Astrocyte of the spinal cord (primary cell): ENCODE measurements around the gene HUNK.
"Not testable (repeated sequence)": the region's sequence is repeated elsewhere in the genome, so short reads cannot be mapped to it uniquely, and the experiment has no call there.

Source experiments
- DNase-seq: peaks from one replicate; pipeline ENCODE4 v3.0.0; 2011; ENCODE audit warnings: low read depth, low spot score
- H3K4me3 ChIP-seq: 2 replicates; pipeline ENCODE4 v1.5.1; 2011; ENCODE audit warnings: low read depth, mild to moderate bottlenecking, low read length, moderate library complexity
- in situ Hi-C: cut with HindIII; loops from 2 replicates; pipeline ENCODE4 v1.10.0; 2017; ENCODE audit warnings: low sequenced_read_pairs
- TF ChIP-seq, protein P1 (sequence below): IDR thresholded peaks from 2 replicates; pipeline ENCODE4 v1.5.1; 2012; ENCODE audit warnings: low read depth, mild to moderate bottlenecking, low read length, inconsistent platforms

The HUNK gene

GRCh38 chr21:31866077-31866511 is 6.7 kb upstream of the HUNK start:
- H3K4me3 ChIP-seq, result no peak overlapping the region
- TF ChIP-seq, protein P1, sequence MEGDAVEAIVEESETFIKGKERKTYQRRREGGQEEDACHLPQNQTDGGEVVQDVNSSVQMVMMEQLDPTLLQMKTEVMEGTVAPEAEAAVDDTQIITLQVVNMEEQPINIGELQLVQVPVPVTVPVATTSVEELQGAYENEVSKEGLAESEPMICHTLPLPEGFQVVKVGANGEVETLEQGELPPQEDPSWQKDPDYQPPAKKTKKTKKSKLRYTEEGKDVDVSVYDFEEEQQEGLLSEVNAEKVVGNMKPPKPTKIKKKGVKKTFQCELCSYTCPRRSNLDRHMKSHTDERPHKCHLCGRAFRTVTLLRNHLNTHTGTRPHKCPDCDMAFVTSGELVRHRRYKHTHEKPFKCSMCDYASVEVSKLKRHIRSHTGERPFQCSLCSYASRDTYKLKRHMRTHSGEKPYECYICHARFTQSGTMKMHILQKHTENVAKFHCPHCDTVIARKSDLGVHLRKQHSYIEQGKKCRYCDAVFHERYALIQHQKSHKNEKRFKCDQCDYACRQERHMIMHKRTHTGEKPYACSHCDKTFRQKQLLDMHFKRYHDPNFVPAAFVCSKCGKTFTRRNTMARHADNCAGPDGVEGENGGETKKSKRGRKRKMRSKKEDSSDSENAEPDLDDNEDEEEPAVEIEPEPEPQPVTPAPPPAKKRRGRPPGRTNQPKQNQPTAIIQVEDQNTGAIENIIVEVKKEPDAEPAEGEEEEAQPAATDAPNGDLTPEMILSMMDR, result peak; percentile 91
- in situ Hi-C loops, result no loop called here
- DNase-seq, result peak; percentile 67

DNA sequence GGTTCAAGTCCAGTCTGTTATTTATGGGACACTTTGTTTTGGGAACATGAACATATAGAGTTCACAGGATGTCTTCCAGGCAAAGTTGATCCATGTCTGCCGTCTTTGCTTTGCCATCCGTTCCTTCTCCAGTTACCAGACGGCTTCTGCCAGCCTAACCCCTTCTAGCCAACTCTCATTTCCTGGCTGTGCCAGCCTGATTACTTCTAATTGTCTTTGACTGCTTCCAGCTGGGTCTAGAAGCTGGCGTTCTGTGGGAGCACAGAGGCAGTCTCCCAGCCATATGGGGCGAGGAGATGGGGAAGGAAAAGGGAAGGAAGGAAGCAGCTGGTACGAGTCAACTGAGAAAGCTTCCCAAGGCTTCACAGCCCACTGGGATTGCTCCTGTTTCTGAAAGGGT is 3.1 kb upstream of the HUNK start:
- in situ Hi-C loops, result no loop called here
- DNase-seq, result no peak
- no peak overlapping the region for H3K4me3 ChIP-seq
- TF ChIP-seq, protein P1, result no peak

DNA sequence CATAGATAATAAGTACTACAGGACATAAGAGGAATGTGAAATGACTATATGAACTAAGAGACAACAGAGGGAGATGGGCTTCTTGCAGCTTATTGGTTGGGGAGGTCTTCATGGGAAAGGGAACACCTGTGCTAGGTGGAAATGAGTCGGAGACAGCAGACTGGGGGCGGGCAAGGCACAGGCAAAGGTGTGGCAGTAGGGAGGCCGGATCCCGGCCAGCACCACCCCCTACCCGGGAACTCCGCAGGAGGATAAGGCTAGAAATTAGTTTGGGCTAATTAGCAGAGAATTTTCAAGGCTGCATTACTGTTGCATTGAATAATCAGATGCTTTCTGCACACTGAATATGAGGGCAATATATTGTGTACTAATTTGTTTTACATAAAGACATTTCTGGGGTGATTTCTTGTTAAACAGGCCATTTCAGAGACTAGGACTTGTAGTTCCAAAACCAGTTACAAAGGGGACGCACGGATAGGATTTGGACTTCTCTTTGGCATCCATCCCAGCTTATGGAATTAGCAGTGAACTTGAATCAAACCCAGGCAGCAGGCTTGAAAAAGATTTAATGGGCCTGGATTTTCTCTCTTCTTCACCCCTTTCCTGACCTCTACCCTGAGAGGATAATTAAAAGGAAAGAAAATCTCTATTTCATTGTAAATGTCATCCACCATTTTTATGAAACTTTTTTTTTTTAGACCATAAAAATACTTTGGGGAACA is 2.2 kb upstream of the HUNK start:
- no peak overlapping the region for H3K4me3 ChIP-seq
- in situ Hi-C loops, result no loop called here
- TF ChIP-seq, protein P1, result no peak
- DNase-seq, result no peak

DNA sequence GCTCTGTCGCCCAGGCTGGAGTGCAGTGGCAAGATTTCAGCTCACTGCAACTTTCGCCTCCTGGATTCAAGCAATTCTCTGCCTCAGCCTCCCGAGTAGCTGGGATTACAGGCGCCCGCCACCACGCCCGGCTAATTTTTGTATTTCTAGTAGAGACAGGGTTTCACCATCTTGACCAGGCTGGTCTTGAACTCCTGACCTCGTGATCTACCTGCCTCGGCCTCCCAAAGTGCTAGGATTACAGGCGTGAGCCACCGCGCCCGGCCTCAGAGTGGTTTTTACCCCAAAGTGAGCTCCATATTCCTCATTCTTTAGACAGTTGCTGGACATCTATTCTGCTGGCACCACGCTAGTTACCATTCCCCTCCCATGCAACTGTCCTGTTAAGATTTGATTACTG is 1.4 kb upstream of the HUNK start:
- in situ Hi-C loops, H3K4me3 ChIP-seq, DNase-seq: not testable (repeated sequence)

DNA sequence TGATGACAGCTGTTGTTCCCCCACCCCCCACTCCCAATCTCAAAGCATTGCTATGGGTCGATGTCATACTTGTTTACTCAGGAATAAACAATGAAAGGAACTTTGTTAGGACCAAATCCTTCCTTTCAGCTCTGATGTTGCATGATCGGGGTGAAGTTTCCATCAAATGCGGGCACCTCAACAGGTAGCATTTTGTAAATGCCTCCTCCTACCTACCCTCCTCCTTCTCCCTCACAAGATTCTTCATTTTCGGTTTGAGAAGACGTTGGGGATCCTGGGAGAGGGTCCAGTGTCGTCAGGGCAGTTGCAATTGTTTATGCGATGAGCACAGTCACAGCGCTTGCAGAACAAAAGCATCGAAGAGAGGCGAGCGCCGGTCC is 758 bp upstream of the HUNK start:
- DNase-seq, result no peak
- in situ Hi-C loops, result no loop called here
- no peak overlapping the region for H3K4me3 ChIP-seq
- TF ChIP-seq, protein P1, result no peak

DNA sequence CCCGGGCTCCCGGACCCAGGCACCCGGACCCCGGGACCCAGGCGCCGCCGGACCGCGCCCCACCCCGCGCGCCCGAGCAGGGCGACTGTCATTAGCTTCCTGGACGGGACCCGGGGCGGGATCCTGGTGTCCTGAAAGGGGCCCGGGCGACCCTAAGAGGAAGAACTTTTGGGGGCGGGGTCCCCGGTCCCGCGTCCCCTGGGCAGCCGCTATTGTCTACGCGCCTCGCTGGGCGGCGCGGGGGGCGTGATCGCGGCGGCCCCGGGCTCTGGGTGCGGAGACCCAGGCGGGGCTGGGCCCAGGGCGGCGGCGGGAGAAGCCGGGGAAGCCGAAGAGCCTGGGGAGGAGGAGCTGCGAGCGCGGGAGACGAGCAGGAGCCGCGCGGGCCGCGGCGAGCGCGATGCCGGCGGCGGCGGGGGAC is 465 bp downstream of the HUNK start:
- DNase-seq, result no peak
- H3K4me3 ChIP-seq, result peak overlapping the region; percentile 39
- TF ChIP-seq, protein P1, result no peak
- in situ Hi-C loops, result no loop called here

DNA sequence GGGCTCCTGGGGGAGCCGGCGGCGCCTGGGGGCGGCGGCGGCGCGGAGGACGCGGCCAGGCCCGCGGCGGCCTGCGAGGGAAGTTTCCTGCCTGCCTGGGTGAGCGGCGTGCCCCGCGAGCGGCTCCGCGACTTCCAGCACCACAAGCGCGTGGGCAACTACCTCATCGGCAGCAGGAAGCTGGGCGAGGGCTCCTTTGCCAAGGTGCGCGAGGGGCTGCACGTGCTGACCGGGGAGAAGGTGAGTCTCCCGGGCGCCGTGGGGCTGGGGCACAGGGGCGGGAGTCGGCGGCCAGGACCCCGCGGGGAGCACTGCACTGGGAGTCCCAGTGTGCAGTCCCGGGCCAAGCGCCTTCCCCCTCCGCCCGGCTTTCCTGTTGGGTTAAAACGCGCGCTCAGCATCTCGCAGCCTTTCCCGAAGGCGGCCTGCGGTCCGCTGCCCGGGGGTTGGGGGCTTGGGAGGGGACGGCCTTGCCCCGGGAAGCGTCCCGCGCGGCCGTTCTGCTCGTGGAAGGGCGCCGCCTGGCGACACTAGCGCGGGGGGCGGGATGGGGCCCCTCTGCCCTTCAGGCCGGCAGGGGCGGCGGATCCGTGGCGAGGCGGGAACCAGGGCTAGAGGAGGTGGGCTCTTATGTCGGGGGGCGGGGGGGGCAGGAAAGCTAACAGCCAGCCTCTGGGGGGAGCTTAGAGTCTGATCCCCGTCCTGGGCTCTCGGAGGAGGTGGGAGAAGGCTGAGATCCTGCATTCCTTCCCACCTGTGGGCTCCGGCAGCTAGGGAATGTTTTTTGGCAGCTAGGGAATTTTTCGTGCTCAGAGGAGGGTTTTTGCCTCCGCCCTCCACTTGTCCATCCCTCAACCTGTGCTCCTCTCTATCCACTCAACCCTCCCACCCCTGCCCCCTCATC is 1.1 kb downstream of the HUNK start:
- H3K4me3 ChIP-seq, result peak overlapping the region; percentile 31
- in situ Hi-C loops, result no loop called here
- TF ChIP-seq, protein P1, result peak; percentile 36
- no peak for DNase-seq
